Measurements from ENCODE around the gene RGL1. TPM values are rescaled to one million over a fixed set of nuclear protein-coding genes. Genes with fewer than 3 reads are reported as not detected.

The RGL1 gene
- total RNA-seq, 1 donor from 2014 or later: 68.1 TPM

DNA sequence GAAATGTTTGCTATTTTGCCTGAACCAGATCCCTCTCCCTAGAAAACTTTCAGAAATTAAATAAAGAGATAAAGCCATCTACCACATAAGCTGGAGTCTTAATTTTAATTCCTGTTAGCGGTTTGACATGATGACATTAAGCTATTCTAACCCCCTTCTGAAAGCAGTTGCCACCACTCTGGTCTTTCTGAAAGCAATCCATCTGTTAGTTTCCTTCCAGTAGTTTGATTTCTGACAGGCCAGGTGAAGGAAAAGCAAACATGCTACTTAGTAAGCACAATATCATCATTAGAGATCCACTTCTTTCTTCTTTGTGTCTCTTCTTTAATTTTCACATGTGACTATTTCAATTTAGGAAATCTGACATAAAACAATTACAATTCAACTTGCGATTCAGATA is 39.9 kb downstream of the RGL1 start:
- peak overlapping the region; percentile 5 for H3K4me3 Mint-ChIP-seq (ENCODE audit: unreplicated experiment)
- DNase-seq (ENCODE audit: extremely low spot score, unreplicated experiment): no peak
- peaks cover 28% of the 10 kb centered on the region for H3K36me3 Mint-ChIP-seq (ENCODE audit: unreplicated experiment)
- peaks cover 62% of the 10 kb centered on the region for H3K4me1 Mint-ChIP-seq (ENCODE audit: unreplicated experiment)
- no peaks in the 10 kb centered on the region for H3K27me3 Mint-ChIP-seq (ENCODE audit: unreplicated experiment)
- no peaks in the 10 kb centered on the region for H3K9me3 Mint-ChIP-seq (ENCODE audit: unreplicated experiment)
- peak overlapping the region; percentile 83 for H3K27ac Mint-ChIP-seq (ENCODE audit: unreplicated experiment)
- TF ChIP-seq CTCF (IDR thresholded peaks at IDR 0.05): no peak

DNA sequence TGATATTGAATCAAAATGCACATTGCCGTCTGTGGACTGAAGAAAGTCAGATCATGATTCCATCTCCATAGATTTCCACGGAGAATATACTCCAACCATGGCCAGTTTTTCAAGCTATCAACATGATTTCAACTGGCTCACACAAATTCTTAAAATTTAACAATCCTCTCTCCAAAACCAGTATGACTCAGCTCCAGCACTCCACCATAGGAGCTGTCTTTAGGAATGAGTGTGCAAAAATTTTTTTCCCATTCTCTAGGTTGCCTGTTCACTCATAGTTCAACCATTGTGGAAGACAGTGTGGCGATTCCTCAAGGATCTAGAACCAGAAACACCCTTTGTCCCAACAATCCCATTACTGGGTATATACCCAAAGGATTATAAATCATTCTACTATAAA is 40.8 kb downstream of the RGL1 start:
- peaks cover 30% of the 10 kb centered on the region for H3K36me3 Mint-ChIP-seq (ENCODE audit: unreplicated experiment)
- H3K27ac Mint-ChIP-seq (ENCODE audit: unreplicated experiment): peak overlapping the region; percentile 83
- H3K27me3 Mint-ChIP-seq (ENCODE audit: unreplicated experiment): no peaks in the 10 kb centered on the region
- DNase-seq (ENCODE audit: extremely low spot score, unreplicated experiment): no peak
- H3K4me3 Mint-ChIP-seq (ENCODE audit: unreplicated experiment): no peak overlapping the region
- H3K9me3 Mint-ChIP-seq (ENCODE audit: unreplicated experiment): no peaks in the 10 kb centered on the region
- no peak for TF ChIP-seq CTCF (IDR thresholded peaks at IDR 0.05)
- H3K4me1 Mint-ChIP-seq (ENCODE audit: unreplicated experiment): peaks cover 57% of the 10 kb centered on the region

DNA sequence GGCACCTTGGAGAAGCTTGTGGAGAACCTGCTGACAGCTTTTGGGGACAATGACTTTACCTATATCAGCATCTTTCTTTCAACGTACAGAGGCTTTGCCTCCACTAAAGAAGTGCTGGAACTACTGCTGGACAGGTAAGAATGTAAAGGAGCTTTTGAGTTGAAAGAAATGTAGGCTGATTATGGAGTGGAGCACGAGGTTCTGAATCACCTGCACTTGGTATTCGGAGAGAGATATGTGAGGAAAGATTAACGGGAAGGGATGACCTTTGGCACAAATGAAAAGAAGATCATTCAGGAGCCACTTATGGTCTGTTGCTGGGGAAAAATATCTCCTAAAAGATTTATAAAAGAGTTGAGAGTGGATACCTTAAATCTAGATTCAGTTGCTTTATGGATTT is 42.7 kb downstream of the RGL1 start:
- Mint-ChIP-seq H3K27me3 (ENCODE audit: unreplicated experiment) (no peaks in the 10 kb centered on the region), H3K4me1 (ENCODE audit: unreplicated experiment) (peaks cover 54% of the 10 kb centered on the region), H3K36me3 (ENCODE audit: unreplicated experiment) (peaks cover 30% of the 10 kb centered on the region), H3K27ac (ENCODE audit: unreplicated experiment) (no peak overlapping the region), H3K4me3 (ENCODE audit: unreplicated experiment) (no peak overlapping the region), H3K9me3 (ENCODE audit: unreplicated experiment) (no peaks in the 10 kb centered on the region)
- DNase-seq (ENCODE audit: extremely low spot score, unreplicated experiment): no peak
- TF ChIP-seq CTCF (IDR thresholded peaks at IDR 0.05): no peak

GRCh38 chr1:183850852-183851251 is 45.9 kb downstream of the RGL1 start:
- H3K27me3 Mint-ChIP-seq (ENCODE audit: unreplicated experiment): no peaks in the 10 kb centered on the region
- no peak overlapping the region for H3K4me3 Mint-ChIP-seq (ENCODE audit: unreplicated experiment)
- H3K27ac Mint-ChIP-seq (ENCODE audit: unreplicated experiment): peak overlapping the region; percentile 21
- H3K9me3 Mint-ChIP-seq (ENCODE audit: unreplicated experiment): no peaks in the 10 kb centered on the region
- H3K36me3 Mint-ChIP-seq (ENCODE audit: unreplicated experiment): peaks cover 43% of the 10 kb centered on the region
- H3K4me1 Mint-ChIP-seq (ENCODE audit: unreplicated experiment): peaks cover 36% of the 10 kb centered on the region
- TF ChIP-seq CTCF (IDR thresholded peaks at IDR 0.05): no peak
- no peak for DNase-seq (ENCODE audit: extremely low spot score, unreplicated experiment)

- TF ChIP-seq CTCF (IDR thresholded peaks at IDR 0.05): no peak
- H3K4me1 Mint-ChIP-seq (ENCODE audit: unreplicated experiment): peaks cover 64% of the 10 kb centered on the region
- H3K36me3 Mint-ChIP-seq (ENCODE audit: unreplicated experiment): peaks cover 48% of the 10 kb centered on the region
- no peak overlapping the region for H3K4me3 Mint-ChIP-seq (ENCODE audit: unreplicated experiment)
- H3K27me3 Mint-ChIP-seq (ENCODE audit: unreplicated experiment): no peaks in the 10 kb centered on the region
- H3K9me3 Mint-ChIP-seq (ENCODE audit: unreplicated experiment): no peaks in the 10 kb centered on the region
- DNase-seq (ENCODE audit: extremely low spot score, unreplicated experiment): no peak
- H3K27ac Mint-ChIP-seq (ENCODE audit: unreplicated experiment): peak overlapping the region; percentile 81
Observed at GRCh38 chr1:183859119-183859518, 54.2 kb downstream of the RGL1 start.

Data from osteocyte (in vitro differentiated cells).